NOMO-1 treated with dmso at 0.1 percent for 144 hours (cell line): ENCODE measurements around the gene MEIS2.

Experiments used
- DNase-seq: peaks from one replicate; lab custom pipeline; 2025; ENCODE audit not compliant: unreplicated experiment; lab: John Stamatoyannopoulos, UW

MEIS2 gene

GRCh38 chr15:37041836-37042235, 58.5 kb downstream of the MEIS2 start:
- DNase-seq: no peak

DNA sequence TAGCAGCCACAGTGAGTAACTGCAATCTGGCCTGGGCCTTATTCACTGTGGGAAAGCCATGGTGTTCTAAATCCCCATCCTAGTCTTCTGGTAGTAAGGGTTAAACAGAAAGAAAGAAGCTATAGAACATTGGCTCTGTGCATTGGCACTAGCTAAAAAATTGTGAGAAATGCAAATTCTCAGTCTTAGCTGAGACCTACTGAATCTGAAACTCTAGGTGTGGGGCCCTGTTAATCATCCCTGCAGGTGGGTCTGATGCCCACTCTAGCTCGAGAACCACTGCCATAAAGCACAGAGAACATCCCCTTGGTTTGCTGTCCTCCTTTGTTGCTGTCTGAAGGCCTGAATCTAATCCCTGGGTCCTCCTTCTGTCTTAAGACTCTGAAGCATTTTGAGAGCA, 59.3 kb downstream of the MEIS2 start:
- no peak for DNase-seq

DNA sequence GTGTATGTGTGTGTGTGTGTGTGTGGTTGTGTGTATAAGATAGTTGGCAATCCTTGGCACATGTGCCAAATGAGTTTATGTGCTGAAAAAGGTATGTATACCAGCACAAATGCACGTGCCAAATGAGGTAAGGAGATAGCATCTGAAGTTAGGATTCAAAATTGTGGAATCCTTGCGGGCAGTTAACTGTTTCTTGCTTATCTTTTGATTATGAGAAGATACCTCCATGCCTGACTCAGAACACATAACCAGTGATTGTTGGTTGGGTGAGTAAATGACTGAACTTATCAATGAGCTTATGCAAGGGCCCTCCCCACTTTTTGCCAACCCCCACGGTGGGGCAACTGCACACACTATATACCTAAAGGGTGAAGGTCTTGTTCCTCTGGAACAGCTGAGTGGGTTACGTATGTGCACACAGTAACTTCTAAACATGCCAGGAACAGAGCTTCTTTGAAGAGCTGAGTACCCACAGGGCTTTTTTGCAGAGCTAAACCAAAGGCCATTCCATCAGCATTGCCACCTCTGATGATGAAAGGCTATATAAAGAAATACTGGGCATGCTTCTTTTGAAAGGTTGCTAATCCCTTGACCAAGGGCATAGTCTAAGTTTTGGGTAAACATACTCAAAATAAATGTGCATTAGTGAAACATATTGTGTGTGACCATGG, 60.1 kb downstream of the MEIS2 start:
- DNase-seq: no peak

DNA sequence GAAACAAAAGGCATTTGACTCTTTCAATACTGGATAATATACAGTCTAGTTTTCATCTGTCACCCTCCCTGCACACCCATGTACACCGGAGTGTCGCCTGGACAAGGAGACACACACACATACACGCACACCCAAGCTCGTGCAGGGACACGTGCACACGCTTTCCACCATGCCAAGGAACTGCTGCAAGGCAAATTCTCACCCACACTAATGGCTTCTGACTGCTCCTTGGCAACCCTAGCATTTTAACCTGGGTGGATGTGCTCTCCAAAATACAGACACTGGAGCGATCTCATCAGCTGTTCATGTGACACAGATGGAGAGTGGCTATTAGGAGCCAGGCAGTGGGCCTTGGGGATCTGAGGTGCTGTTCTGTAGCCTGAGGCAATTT, 61.6 kb downstream of the MEIS2 start:
- no peak for DNase-seq

DNA sequence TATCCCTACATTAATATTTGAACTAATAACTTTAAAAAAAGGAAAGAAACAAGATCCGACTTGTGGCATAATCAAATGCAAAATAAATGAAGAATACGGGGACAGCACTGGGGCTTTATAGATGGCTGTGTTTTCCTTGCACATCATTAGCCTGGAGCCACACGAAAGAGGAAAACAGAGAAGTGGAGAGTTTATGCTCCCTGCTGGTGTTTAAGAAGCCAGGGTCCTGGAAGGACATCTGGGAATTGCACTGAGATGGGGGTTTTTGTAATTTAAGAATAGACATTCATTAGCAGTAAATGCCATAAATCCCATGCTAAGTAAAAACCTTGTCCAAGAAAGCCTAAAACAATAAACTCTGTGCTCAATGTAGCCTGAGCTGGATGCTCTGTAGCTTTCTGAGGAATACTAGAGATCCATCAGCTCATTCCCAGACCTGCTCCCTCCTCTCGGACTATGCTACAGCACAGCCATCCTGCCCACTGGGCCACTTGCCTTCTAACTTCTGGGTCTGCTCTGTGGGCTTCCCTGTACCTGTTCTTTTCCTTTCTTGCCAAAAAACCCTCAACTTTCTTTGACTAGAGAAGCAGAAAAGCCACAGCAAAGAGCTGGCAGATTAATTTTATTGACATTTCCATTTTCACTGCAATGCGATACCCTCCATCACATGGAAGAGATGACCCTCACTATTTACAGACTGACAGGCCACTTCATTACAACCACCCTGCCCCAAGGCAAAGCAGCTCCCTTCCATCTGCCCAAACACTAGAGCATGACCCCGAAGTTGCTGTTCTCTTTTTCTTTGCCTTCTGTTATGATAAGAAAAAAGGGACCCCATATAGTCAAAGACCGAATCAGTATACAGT, 62.3 kb downstream of the MEIS2 start:
- no peak for DNase-seq

DNA sequence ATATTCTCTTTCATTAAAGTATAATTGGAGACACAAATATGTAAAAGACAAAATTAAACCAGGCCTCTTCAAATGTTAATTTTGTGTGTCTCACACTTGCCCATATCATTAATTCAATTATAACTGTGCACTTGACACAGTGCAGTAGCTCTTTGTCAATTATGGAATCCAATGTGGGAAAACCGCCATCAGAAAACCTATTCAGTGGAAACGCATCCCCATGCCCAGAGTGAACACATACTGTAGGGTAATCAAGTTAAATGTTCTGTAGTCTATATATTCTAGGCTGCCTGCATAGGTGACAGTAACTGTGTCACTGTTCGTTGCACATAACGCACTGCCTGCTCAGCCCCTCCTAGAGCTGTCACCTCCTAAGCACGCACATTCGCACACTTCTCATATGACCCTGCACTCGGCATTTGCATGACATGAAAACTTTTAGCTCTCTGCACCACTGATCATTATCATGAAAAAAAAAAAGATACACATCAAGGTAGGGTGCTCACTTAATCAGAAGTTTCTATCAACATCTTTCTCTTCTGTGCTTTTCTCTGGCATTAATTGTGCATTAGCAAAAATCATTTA, 63.2 kb downstream of the MEIS2 start:
- no peak for DNase-seq

DNA sequence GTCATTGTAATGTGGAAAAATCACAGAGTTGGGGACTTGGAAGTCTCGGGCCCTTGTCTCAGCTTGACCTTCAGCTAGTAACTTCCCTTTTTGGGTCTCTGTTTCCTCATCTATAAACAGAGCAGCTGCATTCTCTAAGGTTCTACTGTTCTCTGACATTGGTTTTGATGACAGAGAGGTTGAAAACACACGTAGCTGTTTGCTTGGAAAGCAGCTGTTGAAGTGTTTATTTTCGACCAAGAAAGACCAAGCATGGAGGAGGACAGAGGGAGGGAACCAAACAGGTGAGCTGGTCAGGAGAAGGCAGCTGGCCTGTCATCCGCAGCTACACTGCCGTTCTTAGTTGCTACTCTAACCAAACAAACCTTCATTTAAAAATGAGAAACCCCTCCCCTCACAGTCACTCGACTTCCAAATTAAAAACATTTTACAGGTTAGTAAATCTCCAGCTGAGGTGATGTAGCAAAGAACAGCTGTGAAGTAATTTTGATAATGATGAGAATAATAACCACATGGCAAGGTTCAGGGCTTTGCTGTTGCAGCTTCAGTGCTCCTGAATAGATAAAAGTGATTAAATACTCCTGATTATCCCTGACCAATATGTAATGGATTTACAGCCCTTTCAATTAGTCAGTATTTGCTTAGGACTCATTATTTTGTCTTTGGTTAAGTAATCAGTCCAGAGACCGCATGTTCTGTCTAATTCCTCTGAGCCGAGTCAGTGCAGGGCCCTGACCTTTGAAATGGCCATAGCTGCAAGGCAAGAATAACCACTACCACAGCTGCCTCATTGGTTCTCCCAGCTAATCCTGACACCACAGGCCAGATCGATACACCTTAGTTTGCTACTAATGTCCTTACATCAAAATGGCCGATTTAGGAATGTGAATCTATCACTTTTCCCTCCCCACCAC, 65.3 kb downstream of the MEIS2 start:
- DNase-seq: no peak

GRCh38 chr15:37034392-37034791, 66.0 kb downstream of the MEIS2 start:
- no peak for DNase-seq

DNA sequence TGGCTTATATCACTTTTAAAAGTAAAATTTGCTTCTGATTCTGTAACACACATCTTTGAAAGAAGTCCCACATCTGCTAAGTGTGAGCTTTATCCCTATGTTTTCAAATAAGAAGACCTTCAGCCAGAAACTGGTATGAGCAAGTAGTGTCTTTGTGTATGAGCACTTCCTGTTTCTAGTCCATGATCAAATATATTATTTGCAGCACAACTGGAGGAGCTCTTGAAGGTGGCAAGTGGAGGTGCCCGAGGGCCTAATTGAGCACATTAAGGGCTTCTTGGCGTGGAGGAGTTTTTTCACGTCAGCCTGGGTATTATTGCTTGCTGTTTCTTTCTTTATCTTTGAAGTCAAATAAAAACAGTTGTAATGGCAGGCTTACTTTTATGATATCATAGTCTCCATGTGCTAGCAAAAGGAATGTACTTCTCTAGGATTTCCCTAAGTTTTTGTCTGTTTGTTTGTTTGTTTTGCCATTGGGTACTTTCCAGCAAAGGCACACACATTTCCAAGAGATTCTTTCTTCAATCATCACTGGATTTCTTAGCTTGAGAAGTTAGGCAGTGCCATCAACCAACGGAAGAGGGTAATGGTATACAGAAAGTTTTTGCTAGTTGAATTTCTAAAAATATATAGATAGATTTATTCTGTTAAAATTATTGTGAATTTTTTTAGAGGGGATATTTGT, 68.1 kb downstream of the MEIS2 start:
- no peak for DNase-seq

DNA sequence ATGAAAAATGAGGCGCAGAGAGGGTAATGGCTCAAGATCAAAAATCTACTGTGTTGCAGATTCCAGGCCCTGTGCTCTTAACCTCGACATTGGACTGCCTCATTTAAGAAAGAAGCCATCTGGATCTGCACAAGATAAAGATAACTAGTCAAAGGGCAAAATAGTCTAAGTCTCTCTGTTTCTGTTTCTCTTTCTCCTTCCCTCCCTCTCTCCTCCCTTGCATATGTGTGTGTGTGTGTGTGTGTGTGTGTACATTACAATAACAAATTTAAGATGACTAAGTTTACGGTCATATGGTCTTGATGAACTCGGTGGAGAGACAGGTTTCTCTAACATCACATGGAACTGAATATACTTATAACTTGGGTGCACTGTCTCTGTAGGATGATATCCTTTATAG, 69.2 kb downstream of the MEIS2 start:
- DNase-seq: no peak

- DNase-seq: no peak
Observed at GRCh38 chr15:37028625-37029296, 71.6 kb downstream of the MEIS2 start.

- no peak for DNase-seq
Observed at GRCh38 chr15:37020852-37021251, 79.5 kb downstream of the MEIS2 start.

- no peak for DNase-seq
Observed at GRCh38 chr15:37019479-37020433, 80.6 kb downstream of the MEIS2 start.

GRCh38 chr15:37017031-37017625, 83.2 kb downstream of the MEIS2 start:
- DNase-seq: no peak

- no peak for DNase-seq
Observed at GRCh38 chr15:37016231-37016630, 84.1 kb downstream of the MEIS2 start.

DNA sequence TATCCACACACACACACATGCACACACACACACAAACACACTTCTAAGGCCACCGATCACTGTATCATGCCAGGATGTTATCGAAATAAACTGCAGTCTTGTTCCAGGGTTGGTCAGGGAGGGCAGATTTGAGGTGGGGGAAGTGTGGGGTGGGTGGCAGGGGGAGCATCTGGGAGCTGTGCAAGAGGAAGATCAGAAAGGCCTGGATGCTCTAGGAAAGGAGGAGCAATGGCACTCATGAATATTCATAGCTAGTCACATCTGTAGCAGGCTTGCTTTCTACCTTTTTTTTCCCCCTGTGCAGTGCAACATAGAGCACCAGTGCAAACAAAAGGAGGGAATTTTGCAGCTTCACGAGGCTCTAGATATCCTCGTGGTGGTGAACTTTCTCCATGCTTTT, 84.9 kb downstream of the MEIS2 start:
- DNase-seq: no peak

- DNase-seq: no peak
Observed at GRCh38 chr15:37015035-37015434, 85.3 kb downstream of the MEIS2 start.

- DNase-seq: no peak
Observed at GRCh38 chr15:37014566-37014965, 85.8 kb downstream of the MEIS2 start.

DNA sequence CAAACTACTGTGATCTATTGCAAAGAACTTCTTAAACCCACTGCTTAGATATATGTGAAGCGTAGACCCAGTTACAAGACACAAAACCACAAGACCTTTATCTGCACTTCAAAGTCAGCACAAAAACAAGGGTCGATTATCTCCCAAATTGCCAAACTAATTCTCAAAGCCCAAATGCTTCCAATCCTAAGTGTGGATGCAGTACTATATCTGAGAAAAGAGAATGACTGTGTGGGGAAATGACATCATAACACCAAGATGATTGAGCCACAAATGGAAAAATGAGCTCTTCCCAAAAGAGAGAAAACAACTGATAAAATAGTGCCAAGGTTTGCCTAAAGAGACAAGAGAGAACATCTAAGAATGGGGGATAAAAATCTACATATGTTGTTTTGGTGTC, 86.2 kb downstream of the MEIS2 start:
- DNase-seq: no peak
